A549 (cell line): ENCODE measurements around the gene RERE. TPM values are rescaled to one million over a fixed set of nuclear protein-coding genes. Genes with fewer than 3 reads are reported as not detected.

Experiments used
- ATAC-seq, 2 experiments: fragments of 200-7000 bp in 1 of 2; fragments of >200 bp in 1 of 2; cut with Nextera tagmentation in 1 of 2; cut with Tn5 transposase in 1 of 2; 3 replicates each; pipeline versions ENCODE4 v1.8.0 to v1.9.1; 2018 to 2020; ENCODE audit warnings: mild to moderate bottlenecking in 1 of 2, moderate library complexity in 1 of 2
- CTCF ChIA-PET: fragments of 300-600 bp; sonication (Branson Sonifier 250); formaldehyde crosslinking; extraction: SDS; loops from one replicate; lab custom pipeline; 2021; ENCODE audit warnings: antibody characterized with exemption, inconsistent platforms; lab: Yijun Ruan, JAX
- POLR2A ChIA-PET: fragments of 350-600 bp; formaldehyde crosslinking; extraction: SDS; loops from one replicate; lab custom pipeline; 2021; ENCODE audit warnings: antibody characterized with exemption, inconsistent platforms; lab: Yijun Ruan, JAX
- DNase-seq, 2 experiments: peaks; one replicate each; pipeline versions ENCODE4 v3.0.0 to v3.0.0-alpha.2; 2011 to 2016; ENCODE audit warnings: low read depth in 1 of 2, low spot score in 1 of 2
- FAIRE-seq: peaks from 2 replicates; lab custom pipeline; 2011; peaks lifted over from hg19 to GRCh38; lab: Jason Lieb, UNC
- H3K27ac ChIP-seq, 2 experiments: fragments of >200 bp; sonication (Bioruptor Twin); formaldehyde crosslinking; 3 replicates each; pipeline ENCODE4 v1.5.1; 2016 to 2017
- H3K4me1 ChIP-seq: fragments of >200 bp; sonication (Bioruptor Twin); formaldehyde crosslinking; 3 replicates; pipeline ENCODE4 v1.6.1; 2016
- H3K4me2 ChIP-seq: fragments of >200 bp; sonication (Bioruptor Twin); formaldehyde crosslinking; 3 replicates; pipeline ENCODE4 v1.6.1; 2016
- H3K4me3 ChIP-seq: fragments of >200 bp; sonication (Bioruptor Twin); formaldehyde crosslinking; 3 replicates; pipeline ENCODE4 v1.5.1; 2016
- H3K9me3 ChIP-seq: fragments of >200 bp; sonication (Bioruptor Twin); formaldehyde crosslinking; 3 replicates; pipeline ENCODE4 v1.6.1; 2016
- CHD2 ChIP-seq: fragments of 150-350 bp; IDR thresholded peaks from 2 replicates; pipeline ENCODE4 v1.6.1; 2014; ENCODE audit warnings: low read length; ENCODE audit not compliant: partially characterized antibody
- EHF ChIP-seq: fragments of 250-450 bp; sonication (Bioruptor Pico); IDR thresholded peaks from 2 replicates; pipeline ENCODE4 v1.5.0; 2020; ENCODE audit warnings: mild to moderate bottlenecking
- EP300 ChIP-seq, 2 experiments: fragments of >200 bp; sonication (Bioruptor Twin); formaldehyde crosslinking; IDR thresholded peaks; 2 replicates in 1 of 2; 3 replicates in 1 of 2; pipeline ENCODE4 v1.6.1; 2016 to 2017
- HOXB13 ChIP-seq: fragments of 250-450 bp; sonication (Bioruptor Pico); IDR thresholded peaks from 2 replicates; pipeline ENCODE4 v1.5.0; 2020; ENCODE audit warnings: low read depth, mild to moderate bottlenecking, moderate library complexity
- JUN ChIP-seq, 2 experiments: fragments of >200 bp; sonication (Bioruptor Twin); formaldehyde crosslinking; IDR thresholded peaks; 2 replicates in 1 of 2; 3 replicates in 1 of 2; pipeline ENCODE4 v1.6.1; 2016 to 2017
- NFE2L2 ChIP-seq: fragments of 150-350 bp; conservative IDR thresholded peaks from 2 replicates; pipeline ENCODE4 v1.6.1; 2014; ENCODE audit warnings: low read length
- POLR2A ChIP-seq: IDR thresholded peaks from 2 replicates; pipeline ENCODE4 v1.6.1; 2012; ENCODE audit warnings: mild to moderate bottlenecking, low read length
- POLR2AphosphoS2 ChIP-seq: conservative IDR thresholded peaks from 2 replicates; pipeline ENCODE4 v1.6.1; 2012; ENCODE audit warnings: low read length, improper control_type of control experiment, inconsistent platforms
- RNF2 ChIP-seq: fragments of 200-600 bp; sonication (generic); IDR thresholded peaks from 2 replicates; pipeline ENCODE4 v1.6.1; 2016; ENCODE audit warnings: low read depth, mild to moderate bottlenecking, antibody characterized with exemption, moderate library complexity, borderline replicate concordance
- SREBF2 ChIP-seq: fragments of 450-650 bp; IDR thresholded peaks from 2 replicates; pipeline ENCODE4 v1.6.1; 2014; ENCODE audit warnings: mild to moderate bottlenecking, moderate library complexity
- ZC3H11A ChIP-seq: fragments of 450-650 bp; IDR thresholded peaks from 2 replicates; pipeline ENCODE4 v1.6.1; 2014; ENCODE audit warnings: antibody characterized with exemption, mild to moderate bottlenecking
- ZFP36 ChIP-seq: fragments of 450-650 bp; IDR thresholded peaks from 2 replicates; pipeline ENCODE4 v1.6.1; 2014; ENCODE audit warnings: borderline replicate concordance; ENCODE audit not compliant: partially characterized antibody
- ZNF302 ChIP-seq: fragments of 250-450 bp; sonication (Bioruptor Pico); IDR thresholded peaks from 2 replicates; pipeline ENCODE4 v1.9.0; 2021; ENCODE audit warnings: inconsistent platforms, mild to moderate bottlenecking, moderate library complexity
- ZSCAN20 ChIP-seq: fragments of 250-450 bp; sonication (Bioruptor Pico); IDR thresholded peaks from 2 replicates; pipeline ENCODE4 v1.8.0; 2022; ENCODE audit warnings: mild to moderate bottlenecking, moderate library complexity
- WGBS: methylation state at CpG from one replicate; pipeline ENCODE4 v1.1.6; 2017; ENCODE audit errors: missing lambda C conversion rate; 5-methylcytosine and 5-hydroxymethylcytosine counted together
- polyA plus RNA-seq, 4 experiments: library from polyadenylated mRNA; depleted of rRNA in 3 of 4; stranded (reverse); fragments of >200 nt; fragmentation: RNase III in 1 of 4; extraction: RNeasy Plus Mini Kit Qiagen cat#74134 plus additional on column Dnase treatment in 1 of 4; gene quantifications; 2 replicates in 3 of 4; 3 replicates in 1 of 4; pipeline ENCODE4 v1.2.3, GENCODE V29; 2011 to 2017
- TF ChIP-seq, protein P1 (sequence below): fragments of 250-450 bp; sonication (Bioruptor Pico); IDR thresholded peaks from 2 replicates; pipeline ENCODE4 v1.5.0; 2021; ENCODE audit warnings: mild to moderate bottlenecking, moderate library complexity, borderline replicate concordance
- TF ChIP-seq, protein P2 (sequence below): fragments of 450-650 bp; IDR thresholded peaks from 2 replicates; pipeline ENCODE4 v1.6.1; 2014; ENCODE audit warnings: antibody characterized with exemption
- TF ChIP-seq, protein P3 (sequence below): IDR thresholded peaks from 2 replicates; pipeline ENCODE4 v1.6.1; 2012; ENCODE audit warnings: low read depth, borderline replicate concordance
- TF ChIP-seq, protein P4 (sequence below): fragments of 200-600 bp; sonication (generic); IDR thresholded peaks from 2 replicates; pipeline ENCODE4 v1.6.1; 2016; ENCODE audit warnings: antibody characterized with exemption, mild to moderate bottlenecking, moderate library complexity
- TF ChIP-seq, protein P5 (sequence below): fragments of >200 bp; sonication (Bioruptor Twin); formaldehyde crosslinking; IDR thresholded peaks from 2 replicates; pipeline ENCODE4 v1.6.1; 2016
- TF ChIP-seq, protein P6 (sequence below): IDR thresholded peaks from 2 replicates; pipeline ENCODE4 v1.6.1; 2012

Gene RERE
- polyA plus RNA-seq, 2 of the 4 experiments (the other 2 are of a cell fraction): 12.6 to 28.6 TPM

DNA sequence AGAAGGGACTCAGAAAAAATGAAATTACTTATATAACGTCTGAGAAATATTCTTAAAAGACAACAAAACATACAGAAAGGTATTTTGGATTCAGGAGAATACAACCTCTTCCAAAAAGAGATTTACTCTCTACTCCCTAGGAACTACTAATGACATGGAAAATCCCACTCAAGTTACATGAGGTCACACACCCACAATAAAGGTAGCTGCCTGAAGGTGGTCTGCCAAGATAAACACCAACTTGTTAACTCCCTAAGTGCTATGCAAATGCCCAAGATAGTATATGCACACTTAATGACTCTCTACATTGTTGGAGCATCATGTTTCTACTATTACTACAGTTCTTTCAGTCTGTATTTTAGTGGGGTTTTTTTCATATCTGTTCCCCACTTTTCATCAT, 26.5 kb downstream of the RERE start:
- H3K4me3 ChIP-seq: no peak overlapping the region
- ChIA-PET CTCF (interaction anchor here (1.2 kb wide), 1 partner anchor 229 kb away, joined by 3 read pairs; no protein-coding TSS in a partner anchor), POLR2A (no interaction called here)
- DNase-seq (no peak), FAIRE-seq (no peak), ATAC-seq (no peak)
- H3K4me2 ChIP-seq: no peak overlapping the region
- TF ChIP-seq SREBF2: no peak
- no peak for TF ChIP-seq ZC3H11A
- no peak for TF ChIP-seq EP300 (IDR thresholded peaks at IDR 0.05)
- no peak for TF ChIP-seq POLR2AphosphoS2
- no peak for TF ChIP-seq RNF2
- TF ChIP-seq, protein P1, sequence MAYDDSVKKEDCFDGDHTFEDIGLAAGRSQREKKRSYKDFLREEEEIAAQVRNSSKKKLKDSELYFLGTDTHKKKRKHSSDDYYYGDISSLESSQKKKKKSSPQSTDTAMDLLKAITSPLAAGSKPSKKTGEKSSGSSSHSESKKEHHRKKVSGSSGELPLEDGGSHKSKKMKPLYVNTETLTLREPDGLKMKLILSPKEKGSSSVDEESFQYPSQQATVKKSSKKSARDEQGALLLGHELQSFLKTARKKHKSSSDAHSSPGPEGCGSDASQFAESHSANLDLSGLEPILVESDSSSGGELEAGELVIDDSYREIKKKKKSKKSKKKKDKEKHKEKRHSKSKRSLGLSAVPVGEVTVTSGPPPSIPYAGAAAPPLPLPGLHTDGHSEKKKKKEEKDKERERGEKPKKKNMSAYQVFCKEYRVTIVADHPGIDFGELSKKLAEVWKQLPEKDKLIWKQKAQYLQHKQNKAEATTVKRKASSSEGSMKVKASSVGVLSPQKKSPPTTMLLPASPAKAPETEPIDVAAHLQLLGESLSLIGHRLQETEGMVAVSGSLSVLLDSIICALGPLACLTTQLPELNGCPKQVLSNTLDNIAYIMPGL (CRISPR knock-in tag): no peak
- no peak for TF ChIP-seq POLR2A
- H3K4me1 ChIP-seq: no peaks in the 10 kb centered on the region
- H3K9me3 ChIP-seq: no peaks in the 10 kb centered on the region
- WGBS: 85% methylated on average over 1 of the region's 1 CpG
- H3K27ac ChIP-seq: no peak overlapping the region

DNA sequence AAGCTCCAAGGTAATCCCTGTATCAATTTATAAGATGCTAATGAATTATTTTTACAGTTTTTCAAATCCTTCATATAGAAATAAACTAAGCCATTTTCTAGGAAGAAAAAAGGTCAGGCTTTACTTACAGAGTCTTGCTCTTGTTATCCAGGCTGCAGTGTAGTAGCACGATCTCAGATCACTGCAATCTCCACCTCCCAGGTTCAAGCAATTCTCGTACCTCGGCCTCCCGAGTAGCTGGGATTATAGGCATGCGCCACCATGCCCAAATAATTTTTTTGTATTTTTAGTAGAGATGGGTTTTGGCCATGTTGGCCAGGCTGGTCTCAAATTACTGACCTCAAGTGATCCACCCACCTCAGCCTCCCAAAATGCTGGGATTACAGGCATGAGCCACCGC, 27.0 kb downstream of the RERE start:
- POLR2A ChIA-PET: no interaction called here
- Histone ChIP-seq H3K4me3 (no peak overlapping the region), H3K4me1 (no peaks in the 10 kb centered on the region), H3K27ac (no peak overlapping the region), H3K4me2 (no peak overlapping the region), H3K9me3 (no peaks in the 10 kb centered on the region)
- WGBS: 94% methylated on average over 6 of the region's 6 CpGs
- DNase-seq (no peak), FAIRE-seq (no peak), ATAC-seq (no peak)
- TF ChIP-seq, protein P2, sequence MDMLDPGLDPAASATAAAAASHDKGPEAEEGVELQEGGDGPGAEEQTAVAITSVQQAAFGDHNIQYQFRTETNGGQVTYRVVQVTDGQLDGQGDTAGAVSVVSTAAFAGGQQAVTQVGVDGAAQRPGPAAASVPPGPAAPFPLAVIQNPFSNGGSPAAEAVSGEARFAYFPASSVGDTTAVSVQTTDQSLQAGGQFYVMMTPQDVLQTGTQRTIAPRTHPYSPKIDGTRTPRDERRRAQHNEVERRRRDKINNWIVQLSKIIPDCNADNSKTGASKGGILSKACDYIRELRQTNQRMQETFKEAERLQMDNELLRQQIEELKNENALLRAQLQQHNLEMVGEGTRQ: no peak
- CTCF ChIA-PET: interaction anchor here (1.2 kb wide), 1 partner anchor 228 kb away, joined by 3 read pairs; no protein-coding TSS in a partner anchor

DNA sequence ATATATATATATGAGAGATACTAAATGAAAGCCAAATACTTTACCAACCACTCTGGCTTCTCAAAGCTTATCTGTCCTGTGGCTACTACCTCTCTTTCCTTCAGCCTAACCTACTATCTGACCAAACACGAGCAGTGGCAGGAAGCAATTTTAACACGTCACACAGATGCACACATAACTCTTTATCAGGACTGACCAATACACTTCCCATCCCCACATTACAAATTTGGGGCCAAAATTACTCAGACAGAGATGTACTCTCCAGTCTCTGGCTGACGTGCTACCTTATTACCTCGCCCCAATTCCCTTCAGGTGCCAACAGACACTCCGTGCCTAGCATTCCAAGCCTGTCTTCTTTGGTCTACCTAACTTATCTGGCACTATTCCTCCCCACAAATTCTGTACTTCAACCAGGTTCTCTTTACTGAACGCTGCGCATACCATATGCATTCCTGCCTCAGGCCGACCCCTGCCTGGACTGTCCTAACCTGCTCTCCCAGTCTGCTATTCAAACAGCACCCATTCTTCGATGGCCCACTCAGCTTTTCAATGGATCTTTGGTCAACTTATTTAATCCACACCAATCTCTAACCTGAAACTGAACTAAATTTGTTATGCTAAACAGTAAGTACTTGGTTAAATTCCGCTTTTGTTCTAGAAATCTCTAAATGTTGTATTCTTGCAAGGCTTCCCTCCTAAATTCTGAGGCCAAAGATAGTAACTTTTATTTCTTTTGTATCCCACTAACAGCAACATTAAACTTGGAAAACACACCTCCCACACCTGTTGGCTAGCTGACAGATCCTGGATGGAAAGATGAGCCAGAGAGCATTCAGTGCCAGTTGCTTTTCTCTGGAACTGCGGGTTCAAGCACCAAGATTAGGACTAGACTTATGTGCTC, 27.9 kb downstream of the RERE start:
- Histone ChIP-seq H3K9me3 (no peaks in the 10 kb centered on the region), H3K27ac (no peak overlapping the region), H3K4me1 (no peaks in the 10 kb centered on the region), H3K4me2 (no peak overlapping the region), H3K4me3 (no peak overlapping the region)
- no peak for TF ChIP-seq CHD2
- ATAC-seq (no peak), FAIRE-seq (no peak), DNase-seq (no peak)
- ChIA-PET CTCF (no interaction called here), POLR2A (no interaction called here)
- WGBS: 96% methylated on average over 11 of the region's 11 CpGs

DNA sequence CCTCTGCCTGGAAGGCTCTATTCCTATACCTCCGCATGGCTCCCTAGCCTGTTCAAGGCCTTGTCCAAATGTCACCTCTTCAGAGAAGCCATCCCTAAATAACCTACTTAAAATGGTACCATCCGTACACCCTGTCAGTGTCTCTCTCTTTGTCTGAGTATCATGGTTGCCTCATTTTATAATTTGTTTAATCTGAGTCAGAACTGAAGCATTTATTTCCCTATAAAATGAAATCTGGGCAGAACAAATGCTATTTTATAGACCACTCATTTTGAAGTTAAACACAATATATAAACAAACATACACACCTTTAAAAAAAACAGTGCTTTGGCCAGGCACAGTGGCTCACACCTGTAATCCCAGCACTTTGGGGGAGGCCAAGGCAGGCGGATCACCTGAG, 30.2 kb downstream of the RERE start:
- H3K9me3 ChIP-seq: no peaks in the 10 kb centered on the region
- H3K27ac ChIP-seq: no peak overlapping the region
- H3K4me3 ChIP-seq: no peak overlapping the region
- DNase-seq: no peak
- no peaks in the 10 kb centered on the region for H3K4me1 ChIP-seq
- no peak overlapping the region for H3K4me2 ChIP-seq
- FAIRE-seq: no peak
- ChIA-PET POLR2A (no interaction called here), CTCF (no interaction called here)
- ATAC-seq: no peak
- 91% methylated on average over 3 of the region's 3 CpGs for WGBS
- TF ChIP-seq, protein P3, sequence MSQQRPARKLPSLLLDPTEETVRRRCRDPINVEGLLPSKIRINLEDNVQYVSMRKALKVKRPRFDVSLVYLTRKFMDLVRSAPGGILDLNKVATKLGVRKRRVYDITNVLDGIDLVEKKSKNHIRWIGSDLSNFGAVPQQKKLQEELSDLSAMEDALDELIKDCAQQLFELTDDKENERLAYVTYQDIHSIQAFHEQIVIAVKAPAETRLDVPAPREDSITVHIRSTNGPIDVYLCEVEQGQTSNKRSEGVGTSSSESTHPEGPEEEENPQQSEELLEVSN: no peak
- TF ChIP-seq NFE2L2: no peak
- TF ChIP-seq, protein P2: no peak
- TF ChIP-seq ZNF302 (CRISPR knock-in tag): no peak
- TF ChIP-seq, protein P4, sequence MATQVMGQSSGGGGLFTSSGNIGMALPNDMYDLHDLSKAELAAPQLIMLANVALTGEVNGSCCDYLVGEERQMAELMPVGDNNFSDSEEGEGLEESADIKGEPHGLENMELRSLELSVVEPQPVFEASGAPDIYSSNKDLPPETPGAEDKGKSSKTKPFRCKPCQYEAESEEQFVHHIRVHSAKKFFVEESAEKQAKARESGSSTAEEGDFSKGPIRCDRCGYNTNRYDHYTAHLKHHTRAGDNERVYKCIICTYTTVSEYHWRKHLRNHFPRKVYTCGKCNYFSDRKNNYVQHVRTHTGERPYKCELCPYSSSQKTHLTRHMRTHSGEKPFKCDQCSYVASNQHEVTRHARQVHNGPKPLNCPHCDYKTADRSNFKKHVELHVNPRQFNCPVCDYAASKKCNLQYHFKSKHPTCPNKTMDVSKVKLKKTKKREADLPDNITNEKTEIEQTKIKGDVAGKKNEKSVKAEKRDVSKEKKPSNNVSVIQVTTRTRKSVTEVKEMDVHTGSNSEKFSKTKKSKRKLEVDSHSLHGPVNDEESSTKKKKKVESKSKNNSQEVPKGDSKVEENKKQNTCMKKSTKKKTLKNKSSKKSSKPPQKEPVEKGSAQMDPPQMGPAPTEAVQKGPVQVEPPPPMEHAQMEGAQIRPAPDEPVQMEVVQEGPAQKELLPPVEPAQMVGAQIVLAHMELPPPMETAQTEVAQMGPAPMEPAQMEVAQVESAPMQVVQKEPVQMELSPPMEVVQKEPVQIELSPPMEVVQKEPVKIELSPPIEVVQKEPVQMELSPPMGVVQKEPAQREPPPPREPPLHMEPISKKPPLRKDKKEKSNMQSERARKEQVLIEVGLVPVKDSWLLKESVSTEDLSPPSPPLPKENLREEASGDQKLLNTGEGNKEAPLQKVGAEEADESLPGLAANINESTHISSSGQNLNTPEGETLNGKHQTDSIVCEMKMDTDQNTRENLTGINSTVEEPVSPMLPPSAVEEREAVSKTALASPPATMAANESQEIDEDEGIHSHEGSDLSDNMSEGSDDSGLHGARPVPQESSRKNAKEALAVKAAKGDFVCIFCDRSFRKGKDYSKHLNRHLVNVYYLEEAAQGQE: no peak
- no peak for TF ChIP-seq EP300 (IDR thresholded peaks at IDR 0.05)
- no peak for TF ChIP-seq ZSCAN20
- TF ChIP-seq, protein P5, sequence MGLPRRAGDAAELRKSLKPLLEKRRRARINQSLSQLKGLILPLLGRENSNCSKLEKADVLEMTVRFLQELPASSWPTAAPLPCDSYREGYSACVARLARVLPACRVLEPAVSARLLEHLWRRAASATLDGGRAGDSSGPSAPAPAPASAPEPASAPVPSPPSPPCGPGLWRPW: no peak
- no peak for TF ChIP-seq HOXB13 (CRISPR knock-in tag)
- no peak for TF ChIP-seq EHF
- TF ChIP-seq, protein P6, sequence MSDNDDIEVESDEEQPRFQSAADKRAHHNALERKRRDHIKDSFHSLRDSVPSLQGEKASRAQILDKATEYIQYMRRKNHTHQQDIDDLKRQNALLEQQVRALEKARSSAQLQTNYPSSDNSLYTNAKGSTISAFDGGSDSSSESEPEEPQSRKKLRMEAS: no peak
- no peak for TF ChIP-seq ZC3H11A
- TF ChIP-seq ZFP36: no peak
- no peak for TF ChIP-seq JUN (IDR thresholded peaks at IDR 0.05)
